Stimulated activated CD8-positive, alpha-beta memory T cell treated with anti-CD3 and anti-CD28 coated beads, Interleukin-15, amount 100 ng/mL, for 48 hours (primary cell): ENCODE data around the gene BIRC2.
A peak's percentile ranks its signal among the peaks of the same experiment; 100 is the strongest.
"Not testable (repeated sequence)": the region's sequence is repeated elsewhere in the genome, so short reads cannot be mapped to it uniquely, and the experiment has no call there.

Experiments used
- DNase-seq, 2 donors: peaks; one replicate each; pipeline ENCODE4 v3.0.0-alpha.2; 2020; ENCODE audit warnings: low read depth in 2 of 2

The BIRC2 gene

GRCh38 chr11:102346748-102347461 is at the start of gene BIRC2:
TSS of gene BIRC2 (plus strand) at chr11:102347214. CDS start at chr11:102349855, 2,641 bp downstream.
- peak; percentile 94 to 96 for DNase-seq

- not testable (repeated sequence) for DNase-seq
Observed at GRCh38 chr11:102300837-102301236, 46.2 kb upstream of the BIRC2 start.

- DNase-seq = no peak
Observed at GRCh38 chr11:102302241-102302640, 44.8 kb upstream of the BIRC2 start.

- no peak for DNase-seq
Observed at GRCh38 chr11:102304686-102305085, 42.3 kb upstream of the BIRC2 start.

GRCh38 chr11:102305352-102306047 is 41.5 kb upstream of the BIRC2 start:
- DNase-seq = no peak

GRCh38 chr11:102306048-102306597 is 40.9 kb upstream of the BIRC2 start:
- DNase-seq = no peak

GRCh38 chr11:102306817-102307726 is 39.9 kb upstream of the BIRC2 start:
- no peak for DNase-seq

GRCh38 chr11:102307727-102308038 is 39.3 kb upstream of the BIRC2 start:
- DNase-seq = no peak

GRCh38 chr11:102309621-102310541 is 37.1 kb upstream of the BIRC2 start:
- DNase-seq = no peak

- no peak for DNase-seq
Observed at GRCh38 chr11:102312667-102313066, 34.3 kb upstream of the BIRC2 start.

- DNase-seq = no peak
Observed at GRCh38 chr11:102313238-102313940, 33.6 kb upstream of the BIRC2 start.

- DNase-seq = no peak
Observed at GRCh38 chr11:102314784-102315183, 32.2 kb upstream of the BIRC2 start.

GRCh38 chr11:102316346-102316904 is 30.6 kb upstream of the BIRC2 start:
- DNase-seq = no peak

- peak; percentile 88 to 90 for DNase-seq
Observed at GRCh38 chr11:102317099-102317767, 29.8 kb upstream of the BIRC2 start, which contains the start of gene BIRC3. TSS of gene BIRC3 (plus strand) at chr11:102317484. CDS start at chr11:102324510, 7,026 bp downstream.

GRCh38 chr11:102317768-102318103 is 29.3 kb upstream of the BIRC2 start:
- no peak for DNase-seq

- DNase-seq = peak; percentile 44 to 50
Observed at GRCh38 chr11:102318469-102318868, 28.5 kb upstream of the BIRC2 start.

- no peak for DNase-seq
Observed at GRCh38 chr11:102319544-102319943, 27.5 kb upstream of the BIRC2 start.

GRCh38 chr11:102320188-102320587 is 26.8 kb upstream of the BIRC2 start:
- no peak for DNase-seq

GRCh38 chr11:102320679-102321078 is 26.3 kb upstream of the BIRC2 start:
- no peak for DNase-seq
